Measurements from ENCODE around the gene DYNC1LI1. TPM values are rescaled to one million over a fixed set of nuclear protein-coding genes. Genes with fewer than 3 reads are reported as not detected.

The DYNC1LI1 gene
- total RNA-seq, 6 experiments from 2014 or later, result 43.6 to 51.8 (median 46.3) TPM

DNA sequence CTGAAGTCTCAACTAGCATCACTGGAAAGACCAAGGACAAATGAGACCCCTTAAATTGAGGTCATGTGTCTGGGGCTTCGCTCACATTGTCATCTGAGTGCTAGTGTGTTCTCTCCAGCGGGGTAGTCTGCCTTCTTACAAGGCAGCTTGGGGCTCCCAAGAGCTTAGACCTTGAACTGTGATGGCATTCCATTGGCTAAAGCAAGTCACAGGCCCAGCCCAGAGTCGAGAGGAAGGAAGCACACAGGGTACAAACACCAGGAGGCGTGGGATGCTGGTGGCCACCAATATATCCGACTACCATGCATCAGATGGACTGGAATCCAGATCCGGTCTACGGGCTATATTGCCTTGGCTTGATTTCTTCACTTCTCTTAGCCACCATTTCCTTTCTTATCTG lies 31.5 kb upstream of the DYNC1LI1 start:
- DNase-seq, result no peak
- Mint-ChIP-seq H3K9me3 (no peaks in the 10 kb centered on the region), H3K4me3 (no peak overlapping the region), H3K27ac (no peak overlapping the region), H3K36me3 (ENCODE audit: low read depth) (no peaks in the 10 kb centered on the region), H3K27me3 (ENCODE audit: insufficient read depth) (peaks cover 13% of the 10 kb centered on the region), H3K4me1 (ENCODE audit: low read depth) (no peaks in the 10 kb centered on the region)
- TF ChIP-seq, protein P1, sequence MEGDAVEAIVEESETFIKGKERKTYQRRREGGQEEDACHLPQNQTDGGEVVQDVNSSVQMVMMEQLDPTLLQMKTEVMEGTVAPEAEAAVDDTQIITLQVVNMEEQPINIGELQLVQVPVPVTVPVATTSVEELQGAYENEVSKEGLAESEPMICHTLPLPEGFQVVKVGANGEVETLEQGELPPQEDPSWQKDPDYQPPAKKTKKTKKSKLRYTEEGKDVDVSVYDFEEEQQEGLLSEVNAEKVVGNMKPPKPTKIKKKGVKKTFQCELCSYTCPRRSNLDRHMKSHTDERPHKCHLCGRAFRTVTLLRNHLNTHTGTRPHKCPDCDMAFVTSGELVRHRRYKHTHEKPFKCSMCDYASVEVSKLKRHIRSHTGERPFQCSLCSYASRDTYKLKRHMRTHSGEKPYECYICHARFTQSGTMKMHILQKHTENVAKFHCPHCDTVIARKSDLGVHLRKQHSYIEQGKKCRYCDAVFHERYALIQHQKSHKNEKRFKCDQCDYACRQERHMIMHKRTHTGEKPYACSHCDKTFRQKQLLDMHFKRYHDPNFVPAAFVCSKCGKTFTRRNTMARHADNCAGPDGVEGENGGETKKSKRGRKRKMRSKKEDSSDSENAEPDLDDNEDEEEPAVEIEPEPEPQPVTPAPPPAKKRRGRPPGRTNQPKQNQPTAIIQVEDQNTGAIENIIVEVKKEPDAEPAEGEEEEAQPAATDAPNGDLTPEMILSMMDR (IDR thresholded peaks at IDR 0.05), result no peak

- TF ChIP-seq, protein P1 (IDR thresholded peaks at IDR 0.05), result no peak
- Mint-ChIP-seq H3K27me3 (ENCODE audit: insufficient read depth) (peaks cover 16% of the 10 kb centered on the region), H3K4me1 (ENCODE audit: low read depth) (no peaks in the 10 kb centered on the region), H3K9me3 (no peaks in the 10 kb centered on the region), H3K4me3 (no peak overlapping the region), H3K27ac (no peak overlapping the region), H3K36me3 (ENCODE audit: low read depth) (no peaks in the 10 kb centered on the region)
- DNase-seq, result no peak
Observed at GRCh38 chr3:32601722-32602121, 31.1 kb upstream of the DYNC1LI1 start.

GRCh38 chr3:32597656-32598055 lies 27.0 kb upstream of the DYNC1LI1 start:
- TF ChIP-seq, protein P1 (IDR thresholded peaks at IDR 0.05), result no peak
- Mint-ChIP-seq H3K4me3 (no peak overlapping the region), H3K36me3 (ENCODE audit: low read depth) (no peaks in the 10 kb centered on the region), H3K27ac (no peak overlapping the region), H3K9me3 (no peaks in the 10 kb centered on the region), H3K4me1 (ENCODE audit: low read depth) (peaks cover 12% of the 10 kb centered on the region), H3K27me3 (ENCODE audit: insufficient read depth) (peaks cover 8% of the 10 kb centered on the region)
- DNase-seq, result no peak

DNA sequence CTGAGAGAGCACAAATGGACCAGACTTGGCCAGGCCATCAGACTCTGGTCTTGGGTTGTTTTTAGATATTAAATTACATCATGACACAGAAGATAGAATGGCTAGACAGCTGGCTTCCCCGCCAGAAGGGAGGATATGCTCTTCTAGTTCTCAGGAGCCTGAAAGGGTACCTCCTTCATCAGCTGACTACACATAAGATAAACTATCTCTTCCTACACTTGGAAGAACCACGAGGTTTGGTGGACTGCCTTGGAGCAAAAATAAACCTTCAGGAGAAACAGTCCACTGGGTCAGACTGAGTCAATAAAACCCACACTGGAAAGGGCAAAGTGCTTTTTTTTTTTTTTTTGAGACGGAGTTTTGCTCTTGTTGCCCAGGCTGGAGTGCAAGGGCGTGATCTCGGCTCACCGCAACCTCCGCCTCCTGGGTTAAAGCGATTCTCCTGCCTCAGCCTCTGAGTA lies 26.3 kb upstream of the DYNC1LI1 start:
- H3K36me3 Mint-ChIP-seq (ENCODE audit: low read depth), result no peaks in the 10 kb centered on the region
- H3K27ac Mint-ChIP-seq, result no peak overlapping the region
- H3K27me3 Mint-ChIP-seq (ENCODE audit: insufficient read depth), result peaks cover 8% of the 10 kb centered on the region
- no peak for DNase-seq
- H3K4me3 Mint-ChIP-seq, result no peak overlapping the region
- H3K4me1 Mint-ChIP-seq (ENCODE audit: low read depth), result peaks cover 12% of the 10 kb centered on the region
- TF ChIP-seq, protein P1 (IDR thresholded peaks at IDR 0.05), result no peak
- H3K9me3 Mint-ChIP-seq, result no peaks in the 10 kb centered on the region

DNA sequence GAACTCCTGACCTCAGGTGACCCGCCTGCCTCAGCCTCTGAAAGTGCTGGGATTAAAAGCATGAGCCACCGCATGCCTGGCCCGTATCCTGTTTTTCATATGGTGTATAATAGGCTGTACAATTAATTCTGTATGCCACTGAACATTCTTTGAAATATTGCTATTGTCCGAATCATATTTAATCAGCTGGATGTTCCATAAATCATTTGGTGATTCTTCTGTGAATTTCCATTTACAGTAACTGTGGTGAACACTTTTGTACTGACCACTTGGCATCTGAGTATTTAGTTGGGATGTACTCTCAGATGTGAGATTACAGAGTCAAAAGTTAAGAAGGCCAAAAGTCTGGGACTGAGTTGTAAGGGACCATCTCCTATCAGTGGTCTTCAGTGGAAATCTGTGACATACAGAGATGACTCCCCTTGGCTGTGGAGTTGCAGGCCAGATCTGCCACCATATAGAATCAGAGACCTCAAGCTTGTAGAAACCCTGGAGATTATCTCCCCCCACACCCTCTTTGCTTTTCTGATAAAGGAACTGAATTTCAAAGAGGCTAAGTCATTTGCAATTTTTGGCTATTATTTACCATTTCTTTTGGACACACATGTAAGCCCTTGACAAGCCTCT lies 25.7 kb upstream of the DYNC1LI1 start:
- Mint-ChIP-seq H3K36me3 (ENCODE audit: low read depth) (no peaks in the 10 kb centered on the region), H3K9me3 (no peaks in the 10 kb centered on the region), H3K27ac (no peak overlapping the region), H3K4me1 (ENCODE audit: low read depth) (peaks cover 12% of the 10 kb centered on the region), H3K4me3 (no peak overlapping the region), H3K27me3 (ENCODE audit: insufficient read depth) (peaks cover 9% of the 10 kb centered on the region)
- no peak for DNase-seq
- TF ChIP-seq, protein P1 (IDR thresholded peaks at IDR 0.05), result no peak

Measured in HFFc6 (cell line).